GM12892 (cell line): ENCODE measurements around the gene COPB2.

Experiments used
- POLR2A ChIP-seq: IDR thresholded peaks from 2 replicates; pipeline ENCODE4 v1.6.1; 2011; ENCODE audit warnings: low read depth, low read length, control low read depth
- POLR2AphosphoS5 ChIP-seq: IDR thresholded peaks from 2 replicates; pipeline ENCODE4 v1.6.1; 2011; ENCODE audit warnings: low read depth, low read length, control low read depth

GRCh38 chr3:139317215-139317614 is 72.2 kb downstream of the COPB2 start:
- TF ChIP-seq POLR2A = no peak
- TF ChIP-seq POLR2AphosphoS5 = no peak
